ENCODE measurements around the gene GRID2IP. TPM values are rescaled to one million over a fixed set of nuclear protein-coding genes. Genes with fewer than 3 reads are reported as not detected.

The GRID2IP gene
- total and polyA plus RNA-seq, 2 of the 13 experiments (the other 11 are each of a cell fraction or from before 2014, with no cell fraction given) = 0.03 TPM; not detected in 1

DNA sequence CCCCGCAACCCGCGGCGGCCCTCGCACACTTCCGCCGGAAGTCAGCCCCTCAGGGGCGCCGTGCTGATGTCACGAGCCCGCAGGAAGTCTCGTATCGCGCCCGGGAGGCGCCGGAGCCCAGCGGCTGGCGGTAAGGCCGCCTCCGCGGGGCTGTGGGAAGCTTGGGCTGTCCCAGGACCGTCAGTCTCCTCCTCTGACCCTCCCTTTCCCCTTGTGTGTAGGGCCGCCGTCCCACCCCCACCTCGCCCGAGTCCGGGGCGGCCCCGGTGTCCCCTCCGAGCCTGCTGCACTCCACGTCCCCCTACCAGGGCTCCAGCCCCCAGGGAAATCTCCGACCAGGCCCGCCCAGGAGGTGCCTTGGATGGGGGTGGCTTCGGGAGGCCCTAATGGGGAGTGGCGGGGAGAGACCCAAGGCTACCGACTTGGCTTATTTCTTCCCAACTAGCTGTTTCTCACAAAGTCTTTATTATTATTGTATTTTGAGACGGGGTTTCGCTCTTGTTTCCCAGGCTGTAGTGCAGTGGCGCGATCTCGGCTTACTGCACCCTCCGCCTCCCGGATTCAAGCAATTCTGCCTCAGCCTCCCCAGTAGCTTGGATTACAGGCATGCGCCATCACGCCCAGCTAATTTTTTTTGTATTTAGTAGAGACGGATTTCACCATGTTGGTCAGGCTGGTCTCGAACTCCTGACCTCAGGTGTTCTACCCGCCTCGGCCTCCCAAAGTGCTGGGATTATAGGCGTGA is 26.3 kb upstream of the GRID2IP start, which contains the start of gene ZDHHC4 (continued):
- TF ChIP-seq, protein P1, sequence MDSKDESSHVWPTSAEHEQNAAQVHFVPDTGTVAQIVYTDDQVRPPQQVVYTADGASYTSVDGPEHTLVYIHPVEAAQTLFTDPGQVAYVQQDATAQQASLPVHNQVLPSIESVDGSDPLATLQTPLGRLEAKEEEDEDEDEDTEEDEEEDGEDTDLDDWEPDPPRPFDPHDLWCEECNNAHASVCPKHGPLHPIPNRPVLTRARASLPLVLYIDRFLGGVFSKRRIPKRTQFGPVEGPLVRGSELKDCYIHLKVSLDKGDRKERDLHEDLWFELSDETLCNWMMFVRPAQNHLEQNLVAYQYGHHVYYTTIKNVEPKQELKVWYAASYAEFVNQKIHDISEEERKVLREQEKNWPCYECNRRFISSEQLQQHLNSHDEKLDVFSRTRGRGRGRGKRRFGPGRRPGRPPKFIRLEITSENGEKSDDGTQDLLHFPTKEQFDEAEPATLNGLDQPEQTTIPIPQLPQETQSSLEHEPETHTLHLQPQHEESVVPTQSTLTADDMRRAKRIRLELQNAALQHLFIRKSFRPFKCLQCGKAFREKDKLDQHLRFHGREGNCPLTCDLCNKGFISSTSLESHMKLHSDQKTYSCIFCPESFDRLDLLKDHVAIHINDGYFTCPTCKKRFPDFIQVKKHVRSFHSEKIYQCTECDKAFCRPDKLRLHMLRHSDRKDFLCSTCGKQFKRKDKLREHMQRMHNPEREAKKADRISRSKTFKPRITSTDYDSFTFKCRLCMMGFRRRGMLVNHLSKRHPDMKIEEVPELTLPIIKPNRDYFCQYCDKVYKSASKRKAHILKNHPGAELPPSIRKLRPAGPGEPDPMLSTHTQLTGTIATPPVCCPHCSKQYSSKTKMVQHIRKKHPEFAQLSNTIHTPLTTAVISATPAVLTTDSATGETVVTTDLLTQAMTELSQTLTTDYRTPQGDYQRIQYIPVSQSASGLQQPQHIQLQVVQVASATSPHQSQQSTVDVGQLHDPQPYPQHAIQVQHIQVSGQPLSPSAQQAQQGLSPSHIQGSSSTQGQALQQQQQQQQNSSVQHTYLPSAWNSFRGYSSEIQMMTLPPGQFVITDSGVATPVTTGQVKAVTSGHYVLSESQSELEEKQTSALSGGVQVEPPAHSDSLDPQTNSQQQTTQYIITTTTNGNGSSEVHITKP (CRISPR knock-in tag; IDR thresholded peaks at IDR 0.05; ENCODE audit: low read depth) = peak; percentile 65; the same call in 1 of the 2 replicates
- TF ChIP-seq RFXANK (CRISPR knock-in tag; IDR thresholded peaks at IDR 0.05) (no peak; the same call in 1 of the 2 replicates), ZNF670 (CRISPR knock-in tag; IDR thresholded peaks at IDR 0.05; ENCODE audit: borderline replicate concordance) (peak; percentile 69), ZNF143 (CRISPR knock-in tag; IDR thresholded peaks at IDR 0.05) (peak; percentile 48), PHF8 (CRISPR knock-in tag; IDR thresholded peaks at IDR 0.05) (peak; percentile 88), ZNF543 (CRISPR knock-in tag; IDR thresholded peaks at IDR 0.05) (no peak; the same call in 1 of the 2 replicates), SMC3 (IDR thresholded peaks at IDR 0.05; ENCODE audit: low read length) (no peak), TBP (CRISPR knock-in tag; IDR thresholded peaks at IDR 0.05) (no peak), ZNF329 (CRISPR knock-in tag; IDR thresholded peaks at IDR 0.05; ENCODE audit: low read depth) (no peak), MED1 (CRISPR knock-in tag; IDR thresholded peaks at IDR 0.05) (peak; percentile 84), ZBTB38 (CRISPR knock-in tag; IDR thresholded peaks at IDR 0.05) (peak; percentile 77)
- TF ChIP-seq, protein P2, sequence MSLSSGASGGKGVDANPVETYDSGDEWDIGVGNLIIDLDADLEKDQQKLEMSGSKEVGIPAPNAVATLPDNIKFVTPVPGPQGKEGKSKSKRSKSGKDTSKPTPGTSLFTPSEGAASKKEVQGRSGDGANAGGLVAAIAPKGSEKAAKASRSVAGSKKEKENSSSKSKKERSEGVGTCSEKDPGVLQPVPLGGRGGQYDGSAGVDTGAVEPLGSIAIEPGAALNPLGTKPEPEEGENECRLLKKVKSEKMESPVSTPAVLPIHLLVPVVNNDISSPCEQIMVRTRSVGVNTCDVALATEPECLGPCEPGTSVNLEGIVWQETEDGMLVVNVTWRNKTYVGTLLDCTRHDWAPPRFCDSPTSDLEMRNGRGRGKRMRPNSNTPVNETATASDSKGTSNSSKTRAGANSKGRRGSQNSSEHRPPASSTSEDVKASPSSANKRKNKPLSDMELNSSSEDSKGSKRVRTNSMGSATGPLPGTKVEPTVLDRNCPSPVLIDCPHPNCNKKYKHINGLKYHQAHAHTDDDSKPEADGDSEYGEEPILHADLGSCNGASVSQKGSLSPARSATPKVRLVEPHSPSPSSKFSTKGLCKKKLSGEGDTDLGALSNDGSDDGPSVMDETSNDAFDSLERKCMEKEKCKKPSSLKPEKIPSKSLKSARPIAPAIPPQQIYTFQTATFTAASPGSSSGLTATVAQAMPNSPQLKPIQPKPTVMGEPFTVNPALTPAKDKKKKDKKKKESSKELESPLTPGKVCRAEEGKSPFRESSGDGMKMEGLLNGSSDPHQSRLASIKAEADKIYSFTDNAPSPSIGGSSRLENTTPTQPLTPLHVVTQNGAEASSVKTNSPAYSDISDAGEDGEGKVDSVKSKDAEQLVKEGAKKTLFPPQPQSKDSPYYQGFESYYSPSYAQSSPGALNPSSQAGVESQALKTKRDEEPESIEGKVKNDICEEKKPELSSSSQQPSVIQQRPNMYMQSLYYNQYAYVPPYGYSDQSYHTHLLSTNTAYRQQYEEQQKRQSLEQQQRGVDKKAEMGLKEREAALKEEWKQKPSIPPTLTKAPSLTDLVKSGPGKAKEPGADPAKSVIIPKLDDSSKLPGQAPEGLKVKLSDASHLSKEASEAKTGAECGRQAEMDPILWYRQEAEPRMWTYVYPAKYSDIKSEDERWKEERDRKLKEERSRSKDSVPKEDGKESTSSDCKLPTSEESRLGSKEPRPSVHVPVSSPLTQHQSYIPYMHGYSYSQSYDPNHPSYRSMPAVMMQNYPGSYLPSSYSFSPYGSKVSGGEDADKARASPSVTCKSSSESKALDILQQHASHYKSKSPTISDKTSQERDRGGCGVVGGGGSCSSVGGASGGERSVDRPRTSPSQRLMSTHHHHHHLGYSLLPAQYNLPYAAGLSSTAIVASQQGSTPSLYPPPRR (CRISPR knock-in tag; IDR thresholded peaks at IDR 0.05; ENCODE audit: borderline replicate concordance) = peak; percentile 37; the same call in 1 of the 2 replicates
- TF ChIP-seq, protein P3, sequence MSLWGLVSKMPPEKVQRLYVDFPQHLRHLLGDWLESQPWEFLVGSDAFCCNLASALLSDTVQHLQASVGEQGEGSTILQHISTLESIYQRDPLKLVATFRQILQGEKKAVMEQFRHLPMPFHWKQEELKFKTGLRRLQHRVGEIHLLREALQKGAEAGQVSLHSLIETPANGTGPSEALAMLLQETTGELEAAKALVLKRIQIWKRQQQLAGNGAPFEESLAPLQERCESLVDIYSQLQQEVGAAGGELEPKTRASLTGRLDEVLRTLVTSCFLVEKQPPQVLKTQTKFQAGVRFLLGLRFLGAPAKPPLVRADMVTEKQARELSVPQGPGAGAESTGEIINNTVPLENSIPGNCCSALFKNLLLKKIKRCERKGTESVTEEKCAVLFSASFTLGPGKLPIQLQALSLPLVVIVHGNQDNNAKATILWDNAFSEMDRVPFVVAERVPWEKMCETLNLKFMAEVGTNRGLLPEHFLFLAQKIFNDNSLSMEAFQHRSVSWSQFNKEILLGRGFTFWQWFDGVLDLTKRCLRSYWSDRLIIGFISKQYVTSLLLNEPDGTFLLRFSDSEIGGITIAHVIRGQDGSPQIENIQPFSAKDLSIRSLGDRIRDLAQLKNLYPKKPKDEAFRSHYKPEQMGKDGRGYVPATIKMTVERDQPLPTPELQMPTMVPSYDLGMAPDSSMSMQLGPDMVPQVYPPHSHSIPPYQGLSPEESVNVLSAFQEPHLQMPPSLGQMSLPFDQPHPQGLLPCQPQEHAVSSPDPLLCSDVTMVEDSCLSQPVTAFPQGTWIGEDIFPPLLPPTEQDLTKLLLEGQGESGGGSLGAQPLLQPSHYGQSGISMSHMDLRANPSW (CRISPR knock-in tag; IDR thresholded peaks at IDR 0.05; ENCODE audit: borderline replicate concordance) = no peak
- TF ChIP-seq, protein P4, sequence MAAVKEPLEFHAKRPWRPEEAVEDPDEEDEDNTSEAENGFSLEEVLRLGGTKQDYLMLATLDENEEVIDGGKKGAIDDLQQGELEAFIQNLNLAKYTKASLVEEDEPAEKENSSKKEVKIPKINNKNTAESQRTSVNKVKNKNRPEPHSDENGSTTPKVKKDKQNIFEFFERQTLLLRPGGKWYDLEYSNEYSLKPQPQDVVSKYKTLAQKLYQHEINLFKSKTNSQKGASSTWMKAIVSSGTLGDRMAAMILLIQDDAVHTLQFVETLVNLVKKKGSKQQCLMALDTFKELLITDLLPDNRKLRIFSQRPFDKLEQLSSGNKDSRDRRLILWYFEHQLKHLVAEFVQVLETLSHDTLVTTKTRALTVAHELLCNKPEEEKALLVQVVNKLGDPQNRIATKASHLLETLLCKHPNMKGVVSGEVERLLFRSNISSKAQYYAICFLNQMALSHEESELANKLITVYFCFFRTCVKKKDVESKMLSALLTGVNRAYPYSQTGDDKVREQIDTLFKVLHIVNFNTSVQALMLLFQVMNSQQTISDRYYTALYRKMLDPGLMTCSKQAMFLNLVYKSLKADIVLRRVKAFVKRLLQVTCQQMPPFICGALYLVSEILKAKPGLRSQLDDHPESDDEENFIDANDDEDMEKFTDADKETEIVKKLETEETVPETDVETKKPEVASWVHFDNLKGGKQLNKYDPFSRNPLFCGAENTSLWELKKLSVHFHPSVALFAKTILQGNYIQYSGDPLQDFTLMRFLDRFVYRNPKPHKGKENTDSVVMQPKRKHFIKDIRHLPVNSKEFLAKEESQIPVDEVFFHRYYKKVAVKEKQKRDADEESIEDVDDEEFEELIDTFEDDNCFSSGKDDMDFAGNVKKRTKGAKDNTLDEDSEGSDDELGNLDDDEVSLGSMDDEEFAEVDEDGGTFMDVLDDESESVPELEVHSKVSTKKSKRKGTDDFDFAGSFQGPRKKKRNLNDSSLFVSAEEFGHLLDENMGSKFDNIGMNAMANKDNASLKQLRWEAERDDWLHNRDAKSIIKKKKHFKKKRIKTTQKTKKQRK (IDR thresholded peaks at IDR 0.05; ENCODE audit: low read length) = no peak
